WTC11 (cell line): ENCODE measurements around the gene RHOT1. TPM values are rescaled to one million over a fixed set of nuclear protein-coding genes. Genes with fewer than 3 reads are reported as not detected.
"Not testable (repeated sequence)": the region's sequence is repeated elsewhere in the genome, so short reads cannot be mapped to it uniquely, and the experiment has no call there.

Source experiments
- ATAC-seq: fragments of 200-7000 bp; cut with Tn5 transposase; 2 replicates; pipeline ENCODE4 v1.10.0; 2021; ENCODE audit warnings: mild to moderate bottlenecking, moderate library complexity
- CTCF ChIA-PET: fragments of 300-600 bp; sonication (Branson Sonifier 250); formaldehyde crosslinking; loops from one replicate; lab custom pipeline; 2021; ENCODE audit warnings: antibody characterized with exemption; lab: Charles Lee
- POLR2A ChIA-PET: fragments of 350-600 bp; sonication (Branson Sonifier 250); formaldehyde crosslinking; loops from one replicate; lab custom pipeline; 2021; ENCODE audit warnings: antibody characterized with exemption; lab: Charles Lee
- DNase-seq: peaks from one replicate; pipeline ENCODE4 v3.0.0; 2021; ENCODE audit warnings: low spot score
- H3K27ac Mint-ChIP-seq: 2 replicates; pipeline ENCODE4 v1.8.0; 2021; ENCODE audit warnings: mixed read lengths
- H3K27me3 Mint-ChIP-seq: 2 replicates; pipeline ENCODE4 v1.8.0; 2021; ENCODE audit warnings: low read depth, mild to moderate bottlenecking, moderate library complexity, mixed read lengths
- H3K36me3 Mint-ChIP-seq: 2 replicates; pipeline ENCODE4 v1.8.0; 2021; ENCODE audit warnings: mixed read lengths
- H3K4me1 Mint-ChIP-seq: 2 replicates; pipeline ENCODE4 v1.8.0; 2022; ENCODE audit warnings: mixed read lengths
- H3K4me3 Mint-ChIP-seq: 2 replicates; pipeline ENCODE4 v1.8.0; 2021; ENCODE audit warnings: mild to moderate bottlenecking, moderate library complexity, mixed read lengths
- H3K9me3 Mint-ChIP-seq: 2 replicates; pipeline ENCODE4 v1.8.0; 2021; ENCODE audit warnings: mixed read lengths
- ATF1 ChIP-seq: sonication (generic); formaldehyde crosslinking; IDR thresholded peaks from 2 replicates; pipeline ENCODE4 v1.8.1; 2023; ENCODE audit warnings: mild to moderate bottlenecking, moderate library complexity, missing genetic modification reagents
- EMX1 ChIP-seq: fragments of 250-450 bp; sonication (Bioruptor Pico); IDR thresholded peaks from 2 replicates; pipeline ENCODE4 v1.8.0; 2021; ENCODE audit warnings: mild to moderate bottlenecking
- FOXP1 ChIP-seq: sonication (generic); formaldehyde crosslinking; IDR thresholded peaks from 2 replicates; pipeline ENCODE4 v1.8.0; 2022; ENCODE audit warnings: missing genetic modification reagents, mild to moderate bottlenecking, moderate library complexity, borderline replicate concordance
- FOXP4 ChIP-seq: sonication (generic); formaldehyde crosslinking; IDR thresholded peaks from 2 replicates; pipeline ENCODE4 v1.8.0; 2022; ENCODE audit warnings: mild to moderate bottlenecking, missing genetic modification reagents
- JAZF1 ChIP-seq: fragments of 250-450 bp; sonication (Bioruptor Pico); IDR thresholded peaks from 2 replicates; pipeline ENCODE4 v1.9.0; 2021; ENCODE audit warnings: moderate library complexity, mild to moderate bottlenecking, inconsistent platforms
- KAT7 ChIP-seq: sonication (generic); formaldehyde crosslinking; IDR thresholded peaks from 2 replicates; pipeline ENCODE4 v1.8.1; 2023; ENCODE audit warnings: missing genetic modification reagents, mild to moderate bottlenecking, borderline replicate concordance
- MAX ChIP-seq: sonication (generic); formaldehyde crosslinking; IDR thresholded peaks from 2 replicates; pipeline ENCODE4 v1.8.0; 2022; ENCODE audit warnings: mild to moderate bottlenecking, missing genetic modification reagents
- MXD4 ChIP-seq: fragments of 250-450 bp; sonication (Bioruptor Pico); IDR thresholded peaks from 2 replicates; pipeline ENCODE4 v1.8.0; 2021; ENCODE audit warnings: mild to moderate bottlenecking, moderate library complexity, borderline replicate concordance
- MYBL2 ChIP-seq: sonication (generic); formaldehyde crosslinking; IDR thresholded peaks from 2 replicates; pipeline ENCODE4 v1.8.1; 2023; ENCODE audit warnings: mild to moderate bottlenecking, moderate library complexity, missing genetic modification reagents
- NR1H2 ChIP-seq: sonication (generic); formaldehyde crosslinking; IDR thresholded peaks from 2 replicates; pipeline ENCODE4 v1.9.0; 2021; ENCODE audit warnings: mild to moderate bottlenecking, moderate library complexity, missing genetic modification reagents
- SP1 ChIP-seq: sonication (generic); formaldehyde crosslinking; conservative IDR thresholded peaks from 2 replicates; pipeline ENCODE4 v1.8.1; 2022; ENCODE audit warnings: missing genetic modification reagents
- TP53 ChIP-seq: sonication (generic); formaldehyde crosslinking; IDR thresholded peaks from 2 replicates; pipeline ENCODE4 v1.8.1; 2023; ENCODE audit warnings: mild to moderate bottlenecking, missing genetic modification reagents
- ZBTB21 ChIP-seq: sonication (generic); formaldehyde crosslinking; IDR thresholded peaks from 2 replicates; pipeline ENCODE4 v1.8.1; 2023; ENCODE audit warnings: mild to moderate bottlenecking, missing genetic modification reagents, borderline replicate concordance
- ZNF121 ChIP-seq: sonication (generic); formaldehyde crosslinking; IDR thresholded peaks from 2 replicates; pipeline ENCODE4 v1.8.0; 2023; ENCODE audit warnings: missing genetic modification reagents
- ZNF219 ChIP-seq: sonication (generic); formaldehyde crosslinking; IDR thresholded peaks from 2 replicates; pipeline ENCODE4 v1.8.0; 2023; ENCODE audit warnings: missing genetic modification reagents, mild to moderate bottlenecking, borderline replicate concordance
- ZNF263 ChIP-seq: sonication (generic); formaldehyde crosslinking; IDR thresholded peaks from 2 replicates; pipeline ENCODE4 v1.8.1; 2022; ENCODE audit warnings: low read depth, mild to moderate bottlenecking, moderate library complexity, missing genetic modification reagents
- ZNF671 ChIP-seq: fragments of 250-450 bp; sonication (Bioruptor Pico); IDR thresholded peaks from 2 replicates; pipeline ENCODE4 v1.8.0; 2021; ENCODE audit warnings: mild to moderate bottlenecking
- total RNA-seq: library from RNA; stranded (reverse); gene quantifications from 3 replicates; pipeline ENCODE4 v1.2.3, GENCODE V29; 2021
- TF ChIP-seq, protein P1 (sequence below): fragments of 200-600 bp; IDR thresholded peaks from 2 replicates; pipeline ENCODE4 v1.8.0; 2022; ENCODE audit warnings: antibody characterized with exemption
- TF ChIP-seq, protein P2 (sequence below): fragments of 250-450 bp; sonication (Bioruptor Pico); IDR thresholded peaks from 2 replicates; pipeline ENCODE4 v1.8.0; 2021; ENCODE audit warnings: mild to moderate bottlenecking
- TF ChIP-seq, protein P3 (sequence below): fragments of 250-450 bp; sonication (Bioruptor Pico); IDR thresholded peaks from 2 replicates; pipeline ENCODE4 v1.9.0; 2021; ENCODE audit warnings: mild to moderate bottlenecking

RHOT1 gene
- total RNA-seq, 1 experiment from 2014 or later = 28.9 TPM

GRCh38 chr17:32135497-32136117, 6.7 kb upstream of the RHOT1 start:
- H3K27ac Mint-ChIP-seq, ATAC-seq, H3K4me3 Mint-ChIP-seq, H3K4me1 Mint-ChIP-seq, H3K27me3 Mint-ChIP-seq, POLR2A ChIA-PET: not testable (repeated sequence)
- peak; percentile 84 for DNase-seq
- CTCF ChIA-PET = interaction anchor here (0.9 to 8.6 kb wide), 3 partner anchors 8 to 129 kb away, joined by 3 to 76 read pairs (median 3); partner anchors contain the start of gene LRRC37B
- TF ChIP-seq, protein P1, sequence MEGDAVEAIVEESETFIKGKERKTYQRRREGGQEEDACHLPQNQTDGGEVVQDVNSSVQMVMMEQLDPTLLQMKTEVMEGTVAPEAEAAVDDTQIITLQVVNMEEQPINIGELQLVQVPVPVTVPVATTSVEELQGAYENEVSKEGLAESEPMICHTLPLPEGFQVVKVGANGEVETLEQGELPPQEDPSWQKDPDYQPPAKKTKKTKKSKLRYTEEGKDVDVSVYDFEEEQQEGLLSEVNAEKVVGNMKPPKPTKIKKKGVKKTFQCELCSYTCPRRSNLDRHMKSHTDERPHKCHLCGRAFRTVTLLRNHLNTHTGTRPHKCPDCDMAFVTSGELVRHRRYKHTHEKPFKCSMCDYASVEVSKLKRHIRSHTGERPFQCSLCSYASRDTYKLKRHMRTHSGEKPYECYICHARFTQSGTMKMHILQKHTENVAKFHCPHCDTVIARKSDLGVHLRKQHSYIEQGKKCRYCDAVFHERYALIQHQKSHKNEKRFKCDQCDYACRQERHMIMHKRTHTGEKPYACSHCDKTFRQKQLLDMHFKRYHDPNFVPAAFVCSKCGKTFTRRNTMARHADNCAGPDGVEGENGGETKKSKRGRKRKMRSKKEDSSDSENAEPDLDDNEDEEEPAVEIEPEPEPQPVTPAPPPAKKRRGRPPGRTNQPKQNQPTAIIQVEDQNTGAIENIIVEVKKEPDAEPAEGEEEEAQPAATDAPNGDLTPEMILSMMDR = peak; percentile 71
- TF ChIP-seq MAX = 0 out of 2 replicates have a peak, but pooled peaks have one; percentile 17
- H3K9me3 Mint-ChIP-seq = peaks cover 19% of the 10 kb centered on the region
- peaks cover 17% of the 10 kb centered on the region for H3K36me3 Mint-ChIP-seq

- CTCF ChIA-PET = interaction anchor here (1.2 to 8.6 kb wide), 2 partner anchors 14 to 130 kb away, joined by 3 to 76 read pairs; partner anchors contain the start of gene LRRC37B
- Mint-ChIP-seq H3K4me3 (no peak overlapping the region), H3K27me3 (peaks cover 5% of the 10 kb centered on the region), H3K36me3 (peaks cover 13% of the 10 kb centered on the region), H3K9me3 (peaks cover 15% of the 10 kb centered on the region), H3K27ac (no peak overlapping the region), H3K4me1 (peaks cover 13% of the 10 kb centered on the region)
- TF ChIP-seq ZNF671 (CRISPR knock-in tag) (no peak), JAZF1 (CRISPR knock-in tag) (no peak), KAT7 (no peak), SP1 (CRISPR knock-in tag) (no peak), ZNF219 (CRISPR knock-in tag) (no peak), FOXP1 (CRISPR knock-in tag) (no peak), ATF1 (no peak), TP53 (no peak), MYBL2 (no peak), NR1H2 (CRISPR knock-in tag) (no peak), ZNF121 (CRISPR knock-in tag) (no peak), ZNF263 (no peak), ZBTB21 (CRISPR knock-in tag) (no peak), FOXP4 (no peak), MXD4 (CRISPR knock-in tag) (no peak), EMX1 (CRISPR knock-in tag) (no peak)
- TF ChIP-seq, protein P2, sequence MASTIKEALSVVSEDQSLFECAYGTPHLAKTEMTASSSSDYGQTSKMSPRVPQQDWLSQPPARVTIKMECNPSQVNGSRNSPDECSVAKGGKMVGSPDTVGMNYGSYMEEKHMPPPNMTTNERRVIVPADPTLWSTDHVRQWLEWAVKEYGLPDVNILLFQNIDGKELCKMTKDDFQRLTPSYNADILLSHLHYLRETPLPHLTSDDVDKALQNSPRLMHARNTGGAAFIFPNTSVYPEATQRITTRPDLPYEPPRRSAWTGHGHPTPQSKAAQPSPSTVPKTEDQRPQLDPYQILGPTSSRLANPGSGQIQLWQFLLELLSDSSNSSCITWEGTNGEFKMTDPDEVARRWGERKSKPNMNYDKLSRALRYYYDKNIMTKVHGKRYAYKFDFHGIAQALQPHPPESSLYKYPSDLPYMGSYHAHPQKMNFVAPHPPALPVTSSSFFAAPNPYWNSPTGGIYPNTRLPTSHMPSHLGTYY = no peak
- TF ChIP-seq, protein P1 = no peak
- TF ChIP-seq, protein P3, sequence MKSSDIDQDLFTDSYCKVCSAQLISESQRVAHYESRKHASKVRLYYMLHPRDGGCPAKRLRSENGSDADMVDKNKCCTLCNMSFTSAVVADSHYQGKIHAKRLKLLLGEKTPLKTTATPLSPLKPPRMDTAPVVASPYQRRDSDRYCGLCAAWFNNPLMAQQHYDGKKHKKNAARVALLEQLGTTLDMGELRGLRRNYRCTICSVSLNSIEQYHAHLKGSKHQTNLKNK (CRISPR knock-in tag) = no peak
- DNase-seq (no peak), ATAC-seq (no peak)
- POLR2A ChIA-PET = no interaction called here
Observed at GRCh38 chr17:32136856-32137255, 5.4 kb upstream of the RHOT1 start.

- H3K36me3 Mint-ChIP-seq, H3K9me3 Mint-ChIP-seq, H3K27ac Mint-ChIP-seq, ATAC-seq, H3K27me3 Mint-ChIP-seq, H3K4me3 Mint-ChIP-seq, POLR2A ChIA-PET, DNase-seq: not testable (repeated sequence)
- CTCF ChIA-PET = interaction anchor here (0.6 to 8.6 kb wide), 16 partner anchors 17 to 485 kb away, joined by 3 to 76 read pairs (median 5); partner anchors contain the start of gene LRRC37B
- peaks cover 25% of the 10 kb centered on the region for H3K4me1 Mint-ChIP-seq
Observed at GRCh38 chr17:32139504-32139903, 2.8 kb upstream of the RHOT1 start.
